Right forelimb (tissue), 1 donor: ENCODE measurements around the gene C19orf53.
"Not testable (repeated sequence)": the region's sequence is repeated elsewhere in the genome, so short reads cannot be mapped to it uniquely, and the experiment has no call there.

Experiments used
- DNase-seq: peaks from one replicate; pipeline ENCODE4 v3.0.0-alpha.2; 2018

Gene C19orf53

DNA sequence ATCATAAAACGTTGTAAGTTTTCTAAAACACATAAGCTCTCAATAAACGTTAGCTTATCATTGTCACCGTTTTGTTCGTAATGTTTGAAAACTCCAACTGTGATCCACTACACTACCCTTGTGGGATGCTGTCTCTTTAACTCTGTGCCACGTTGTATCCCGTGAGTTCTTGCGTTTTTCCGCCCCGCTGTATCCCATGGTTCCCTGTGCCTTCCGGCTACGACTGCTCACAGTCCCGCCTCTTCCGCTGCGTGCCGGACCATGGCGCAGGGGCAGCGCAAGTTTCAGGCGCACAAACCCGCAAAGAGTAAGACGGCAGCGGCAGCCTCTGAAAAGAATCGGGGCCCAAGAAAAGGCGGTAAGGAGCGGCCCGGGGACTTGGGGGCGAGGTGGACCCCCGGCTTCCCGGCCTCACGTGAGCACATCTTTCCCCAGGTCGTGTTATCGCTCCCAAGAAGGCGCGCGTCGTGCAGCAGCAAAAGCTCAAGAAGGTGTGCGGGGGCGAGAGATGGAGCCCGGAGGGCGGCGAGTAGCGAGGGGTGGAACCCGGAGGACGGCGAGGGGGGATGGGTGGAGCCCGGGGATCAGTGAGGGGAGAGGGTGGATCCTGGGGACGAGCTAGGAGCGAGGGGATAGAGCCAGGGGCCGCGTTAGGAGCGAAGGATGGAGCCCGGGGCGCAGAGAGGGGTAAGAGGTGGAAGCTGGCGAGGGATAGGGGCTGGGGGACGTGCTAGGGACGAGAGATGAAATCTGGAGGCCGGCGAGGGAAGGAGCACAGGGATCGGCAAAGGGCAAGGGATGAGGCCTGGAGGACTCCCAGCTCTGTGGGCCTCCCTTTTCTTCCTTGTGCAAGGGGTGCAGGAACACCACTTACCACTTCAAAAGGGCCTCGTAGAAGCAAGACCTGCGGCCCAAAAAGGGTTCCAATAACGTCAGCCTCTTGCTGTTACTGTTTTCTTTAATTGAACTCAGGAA is at the start of gene C19orf53:
TSS of gene C19orf53 (plus strand) at position 240 of the 975 bp plus-strand sequence. CDS start at position 262, 22 bp downstream.
- peak; percentile 93 for DNase-seq

DNA sequence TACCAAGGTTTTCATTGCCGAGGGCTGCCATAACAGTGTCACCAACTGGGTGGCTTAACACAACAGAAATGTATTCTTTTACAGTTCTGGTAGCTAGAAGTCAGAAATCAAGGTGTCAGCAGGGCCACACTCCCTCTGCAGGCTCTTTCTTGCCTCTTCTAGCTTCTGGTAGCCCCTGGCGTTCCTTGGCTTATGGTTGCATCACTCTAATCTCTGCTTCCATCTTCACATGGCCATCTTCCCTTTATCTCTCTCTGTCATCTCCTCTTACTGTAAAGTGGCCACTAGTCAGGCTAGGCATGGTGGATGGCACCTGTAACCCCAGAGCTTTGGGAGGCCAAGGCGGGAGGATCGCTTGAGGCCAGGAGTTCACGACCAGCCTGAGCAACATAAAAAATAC is 47.9 kb upstream of the C19orf53 start:
- no peak for DNase-seq

DNA sequence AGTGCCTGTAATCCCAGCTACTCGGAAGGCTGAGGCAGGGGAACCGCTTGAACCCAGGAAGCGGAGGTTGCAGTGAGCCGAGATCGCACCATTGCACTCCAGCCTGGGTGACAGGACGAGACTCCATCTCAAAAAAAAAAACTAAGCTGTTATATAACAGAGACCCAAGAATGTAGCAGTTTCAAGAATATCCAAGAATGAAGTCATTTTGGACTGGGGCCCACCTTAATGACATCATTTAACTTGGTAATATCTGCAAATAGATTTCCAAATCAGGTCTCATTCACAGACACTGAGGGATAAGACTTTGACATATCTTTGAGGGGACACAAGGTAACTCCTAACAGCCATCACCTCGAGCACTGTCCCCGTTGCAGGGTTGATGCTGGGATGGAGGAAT is 46.5 kb upstream of the C19orf53 start:
- no peak for DNase-seq

DNA sequence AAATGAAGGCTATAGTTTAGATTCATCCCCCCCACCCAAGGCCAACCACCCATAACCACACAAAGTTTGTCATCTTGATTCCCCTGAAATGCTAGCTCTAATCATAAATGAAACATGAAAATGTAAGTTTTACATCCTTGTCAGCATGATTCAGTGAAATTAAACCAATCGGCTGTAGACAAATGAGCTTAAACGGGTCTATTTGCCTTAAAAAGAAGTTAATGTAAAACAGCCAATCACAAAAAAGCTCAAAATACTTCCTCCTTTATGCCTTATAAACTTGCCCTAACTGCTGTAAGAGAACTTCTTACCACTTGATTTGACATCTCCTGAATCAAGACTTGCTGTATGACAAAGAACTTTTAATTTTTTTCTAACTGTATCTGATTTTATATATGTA is 44.4 kb upstream of the C19orf53 start:
- no peak for DNase-seq

DNA sequence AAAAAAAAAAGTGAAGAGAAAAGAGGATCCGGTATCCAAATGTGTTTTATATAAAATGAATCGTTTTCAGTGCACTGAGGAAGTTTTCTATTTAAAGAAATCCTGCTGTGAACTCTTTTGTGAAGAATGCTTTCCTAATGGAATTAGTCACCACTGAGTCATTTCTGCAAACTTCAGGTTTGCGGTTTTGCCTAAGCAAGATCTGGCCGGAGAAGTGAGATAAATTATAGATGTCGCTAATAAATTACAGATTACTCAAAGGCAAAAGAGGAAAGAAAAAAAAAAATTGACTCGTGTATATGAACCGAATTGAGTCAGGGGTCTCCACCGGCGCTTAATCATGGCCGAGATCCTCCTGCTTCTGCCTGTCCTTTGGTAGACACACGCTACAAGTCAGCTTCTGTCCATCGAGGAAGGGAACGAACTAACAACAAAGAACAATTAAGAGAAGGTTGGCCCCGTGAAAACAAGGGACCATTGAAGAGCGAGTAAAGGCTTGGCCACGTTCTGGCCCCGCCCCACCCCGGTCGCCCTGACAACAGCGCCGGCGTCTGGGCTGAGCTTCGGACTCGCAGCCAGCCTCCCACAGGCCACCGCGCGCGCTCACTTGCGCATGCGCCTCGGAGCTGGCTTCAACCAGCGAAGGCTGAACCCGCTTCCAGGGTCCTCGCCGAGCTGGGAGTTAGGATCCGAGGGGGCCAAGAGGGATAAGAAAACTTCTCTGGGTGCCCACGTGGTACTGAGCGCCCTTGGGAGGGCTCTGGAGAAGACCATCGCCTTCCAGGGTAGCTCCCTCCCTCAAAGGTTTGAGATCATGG is 42.9 kb upstream of the C19orf53 start:
- DNase-seq: peak; percentile 96

DNA sequence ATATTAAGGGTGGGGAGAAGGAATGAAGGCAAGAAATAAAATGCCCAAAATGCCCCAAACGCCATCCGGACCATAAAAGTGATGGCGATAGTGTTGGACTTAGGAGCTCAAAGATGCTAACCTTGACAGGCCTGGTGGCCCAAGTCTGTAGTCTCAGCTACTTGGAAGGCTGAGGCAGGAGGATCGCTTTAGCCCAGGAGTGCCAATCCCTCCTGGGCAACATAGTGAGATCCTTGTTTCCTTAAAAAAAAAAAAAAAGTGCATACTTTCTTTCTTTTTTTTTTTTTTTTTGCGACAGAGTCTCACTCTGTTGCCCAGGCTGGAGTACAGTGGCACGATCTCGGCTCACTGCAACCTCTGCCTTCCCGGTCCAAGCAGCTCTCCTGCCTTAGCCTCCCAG is 41.9 kb upstream of the C19orf53 start:
- DNase-seq: no peak

DNA sequence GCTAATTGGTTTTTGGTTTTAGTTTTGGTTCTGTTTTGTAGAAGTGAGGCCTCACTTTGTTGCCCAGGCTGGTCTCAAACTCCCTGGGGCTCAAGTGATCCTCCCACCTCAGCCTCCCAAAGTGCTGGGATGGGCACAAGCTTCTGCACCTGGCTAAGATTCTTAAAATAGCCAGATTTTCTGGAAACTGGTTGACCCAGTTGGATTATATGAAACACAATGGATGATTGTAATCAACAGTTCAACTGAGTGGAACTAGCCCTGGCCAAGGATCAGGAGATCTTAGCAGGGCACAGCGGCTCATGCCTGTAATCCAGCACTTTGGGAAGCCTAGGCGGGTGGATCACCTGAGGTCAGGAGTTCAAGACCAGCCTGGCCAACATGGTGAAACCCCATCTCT is 39.5 kb upstream of the C19orf53 start:
- no peak for DNase-seq

DNA sequence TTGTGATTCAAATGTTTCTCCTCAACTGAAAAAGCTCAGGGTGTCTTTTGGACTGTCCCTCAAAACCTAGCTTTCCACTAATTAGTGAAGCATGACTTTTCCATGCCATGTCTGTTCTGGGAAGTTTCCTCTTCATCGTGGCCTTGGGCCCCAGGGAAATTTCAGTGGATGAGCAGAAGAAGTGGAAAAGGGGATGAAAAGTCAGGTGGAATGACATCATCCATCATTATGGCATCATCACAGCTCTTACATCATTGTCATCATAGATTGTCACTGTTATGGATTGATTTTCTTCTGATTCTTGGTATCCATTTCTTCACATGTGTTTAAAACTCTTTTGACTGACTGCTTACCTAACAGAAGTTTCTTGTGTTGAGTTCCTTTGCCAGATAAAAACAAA is 36.2 kb upstream of the C19orf53 start:
- DNase-seq: no peak

DNA sequence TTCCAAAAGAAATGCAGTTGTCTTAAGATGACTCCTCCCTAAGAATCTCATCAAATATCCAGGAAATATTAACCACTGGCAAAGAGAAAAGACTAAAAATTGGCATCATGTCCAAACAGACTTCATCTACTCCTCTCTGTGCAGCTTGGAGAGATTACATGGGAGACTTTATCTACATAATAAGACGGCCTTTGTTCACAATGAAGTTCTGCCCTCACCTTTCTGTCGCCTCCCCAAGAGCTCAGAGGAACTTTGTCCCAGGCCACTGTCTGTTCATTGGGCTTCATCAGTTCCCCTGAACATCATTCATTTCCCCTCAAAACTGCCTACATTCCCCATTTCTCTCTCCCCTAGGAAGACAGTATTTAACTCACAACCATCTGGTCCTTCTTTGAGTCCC is 32.4 kb upstream of the C19orf53 start:
- DNase-seq: no peak

DNA sequence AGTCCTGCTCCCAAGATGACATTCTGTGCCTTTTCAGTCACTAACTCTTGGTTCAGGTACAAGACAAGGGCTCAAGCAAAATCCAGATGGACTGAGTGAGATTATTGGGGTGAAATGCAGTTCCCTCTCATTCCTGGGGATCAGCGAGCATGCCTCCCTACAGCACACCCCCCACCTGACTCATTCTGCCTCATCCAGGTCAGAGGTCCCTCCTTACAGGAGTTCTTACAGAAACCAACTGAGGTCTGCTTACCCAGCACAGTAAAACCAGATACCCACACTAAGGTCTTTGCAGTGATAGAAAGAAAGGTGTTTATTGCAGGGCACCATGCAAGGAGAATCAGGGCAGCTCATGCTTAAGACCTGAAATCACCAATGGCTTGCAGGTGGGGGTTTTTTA is 31.5 kb upstream of the C19orf53 start:
- DNase-seq: no peak

DNA sequence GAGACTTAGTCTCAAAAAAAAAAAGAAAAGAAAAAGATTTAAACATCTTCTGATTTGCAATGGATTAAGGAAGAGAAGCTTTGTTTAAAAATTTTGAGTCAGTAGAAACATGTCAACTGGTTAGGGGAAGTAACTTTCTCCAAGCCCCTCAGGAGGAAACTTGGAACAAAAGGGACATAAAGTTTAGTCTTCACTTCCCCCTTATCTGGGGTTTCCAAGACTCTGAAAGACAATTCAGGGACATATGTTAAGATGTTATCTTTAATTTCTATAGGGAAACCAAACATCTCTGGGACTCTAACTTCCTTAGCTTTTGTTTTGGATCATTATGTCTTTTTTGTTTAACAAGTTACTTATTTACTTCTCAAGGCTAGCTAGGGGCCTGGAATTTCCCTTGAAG is 30.1 kb upstream of the C19orf53 start:
- DNase-seq: no peak

DNA sequence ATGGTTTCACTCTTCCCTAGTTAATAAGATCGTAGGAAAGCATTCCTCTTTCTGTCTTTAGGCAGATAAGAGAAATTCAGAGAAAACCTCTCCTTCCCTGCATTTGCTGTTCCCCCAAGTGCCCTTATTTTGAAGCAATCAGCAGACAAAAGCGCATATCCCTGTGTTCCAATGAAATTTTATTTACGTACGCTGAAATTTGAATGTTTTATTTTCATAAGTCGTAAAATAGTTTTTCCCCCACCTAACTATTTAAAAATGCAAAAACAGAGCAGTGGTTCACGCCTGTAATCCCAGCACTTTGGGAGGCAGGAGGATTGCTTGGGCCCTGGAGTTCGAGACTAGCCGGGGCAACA is 27.2 kb upstream of the C19orf53 start:
- DNase-seq: no peak

DNA sequence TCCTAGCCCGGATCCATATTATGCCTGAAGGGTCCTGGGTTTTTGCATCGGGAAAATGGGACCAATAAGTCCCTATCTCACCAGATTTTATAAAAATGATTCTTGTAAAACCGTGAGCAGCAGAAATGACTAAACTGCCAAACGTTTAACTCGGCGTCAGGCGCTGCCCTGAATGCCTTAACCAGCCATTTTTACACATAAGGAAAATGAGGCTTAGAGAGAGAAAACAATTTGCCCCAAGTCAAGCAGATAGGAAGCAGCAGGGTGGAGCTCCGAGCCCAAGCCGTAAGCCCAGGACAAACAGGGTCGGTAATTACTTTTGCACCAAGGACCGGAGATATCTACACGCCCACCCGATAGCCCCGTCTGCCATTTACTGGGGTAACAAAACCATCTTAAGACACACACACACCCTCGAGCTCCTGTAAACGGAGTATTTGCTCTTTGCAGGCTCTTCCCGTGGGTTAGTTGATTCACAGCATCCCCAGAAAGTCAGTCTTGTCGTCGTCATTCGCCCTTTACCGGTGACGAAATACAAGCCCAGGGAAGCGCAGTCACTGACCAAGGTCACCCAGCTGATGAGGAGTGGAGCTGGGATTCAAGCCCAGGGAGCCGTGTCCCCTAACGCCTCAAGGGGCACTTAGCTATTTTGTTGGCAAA is 26.0 kb upstream of the C19orf53 start:
- DNase-seq: no peak

DNA sequence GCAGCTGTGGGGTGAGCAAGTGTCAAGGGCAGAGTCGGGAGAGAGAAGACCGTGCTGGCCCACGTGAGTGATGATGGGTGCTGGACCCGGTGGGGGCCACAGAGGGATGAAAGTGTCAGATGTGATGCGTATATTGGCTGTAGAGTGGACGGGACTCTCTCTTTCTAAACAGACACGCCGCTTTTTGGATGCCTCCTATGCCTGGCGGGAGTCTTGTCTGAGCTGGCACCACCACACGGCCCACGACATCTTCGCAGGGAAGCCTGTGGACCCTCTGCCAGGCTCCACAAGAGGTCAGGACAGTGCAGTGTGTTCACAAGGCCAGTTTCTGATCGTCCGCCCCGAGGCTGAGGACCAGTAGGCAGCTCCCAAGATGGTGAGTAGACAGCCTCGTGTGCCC is 22.8 kb upstream of the C19orf53 start:
- DNase-seq: no peak

DNA sequence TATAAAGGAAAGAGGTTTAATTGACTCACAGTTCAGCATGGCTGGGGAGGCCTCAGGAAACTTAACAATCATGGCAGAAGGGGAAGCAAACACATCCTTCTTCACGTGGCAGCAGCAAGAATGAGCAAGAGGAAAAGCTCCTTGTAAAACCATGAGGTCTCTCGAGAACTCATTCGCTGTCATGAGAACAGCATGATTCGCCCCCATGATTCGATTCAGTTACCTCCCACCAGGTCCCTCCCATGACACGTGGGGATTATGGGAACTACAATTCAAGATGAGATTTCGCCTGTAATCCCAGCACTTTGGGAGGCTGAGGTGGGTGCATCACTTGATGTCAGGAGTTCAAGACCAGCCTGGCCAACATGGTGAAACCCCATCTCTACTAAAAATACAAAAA is 20.6 kb upstream of the C19orf53 start:
- not testable (repeated sequence) for DNase-seq

DNA sequence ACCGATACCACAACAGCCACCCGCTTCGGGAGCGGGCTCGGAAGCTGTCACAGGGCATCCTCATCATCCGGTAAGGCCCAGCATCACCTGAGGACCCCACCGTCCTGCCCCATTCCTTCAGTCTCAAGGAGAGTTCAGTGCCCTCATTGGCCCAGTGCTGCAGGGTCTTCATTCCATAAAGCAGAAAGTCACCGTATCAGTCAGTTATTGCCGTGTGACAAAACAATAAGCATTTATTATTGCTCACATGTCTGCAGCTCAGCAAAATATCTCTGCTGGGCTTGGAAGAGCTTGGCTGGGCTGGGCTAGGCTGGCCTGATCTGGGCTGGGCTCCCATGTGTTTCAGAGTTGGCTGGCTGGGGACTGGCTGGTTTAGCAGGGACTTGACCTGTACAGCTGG is 18.0 kb upstream of the C19orf53 start:
- DNase-seq: no peak

DNA sequence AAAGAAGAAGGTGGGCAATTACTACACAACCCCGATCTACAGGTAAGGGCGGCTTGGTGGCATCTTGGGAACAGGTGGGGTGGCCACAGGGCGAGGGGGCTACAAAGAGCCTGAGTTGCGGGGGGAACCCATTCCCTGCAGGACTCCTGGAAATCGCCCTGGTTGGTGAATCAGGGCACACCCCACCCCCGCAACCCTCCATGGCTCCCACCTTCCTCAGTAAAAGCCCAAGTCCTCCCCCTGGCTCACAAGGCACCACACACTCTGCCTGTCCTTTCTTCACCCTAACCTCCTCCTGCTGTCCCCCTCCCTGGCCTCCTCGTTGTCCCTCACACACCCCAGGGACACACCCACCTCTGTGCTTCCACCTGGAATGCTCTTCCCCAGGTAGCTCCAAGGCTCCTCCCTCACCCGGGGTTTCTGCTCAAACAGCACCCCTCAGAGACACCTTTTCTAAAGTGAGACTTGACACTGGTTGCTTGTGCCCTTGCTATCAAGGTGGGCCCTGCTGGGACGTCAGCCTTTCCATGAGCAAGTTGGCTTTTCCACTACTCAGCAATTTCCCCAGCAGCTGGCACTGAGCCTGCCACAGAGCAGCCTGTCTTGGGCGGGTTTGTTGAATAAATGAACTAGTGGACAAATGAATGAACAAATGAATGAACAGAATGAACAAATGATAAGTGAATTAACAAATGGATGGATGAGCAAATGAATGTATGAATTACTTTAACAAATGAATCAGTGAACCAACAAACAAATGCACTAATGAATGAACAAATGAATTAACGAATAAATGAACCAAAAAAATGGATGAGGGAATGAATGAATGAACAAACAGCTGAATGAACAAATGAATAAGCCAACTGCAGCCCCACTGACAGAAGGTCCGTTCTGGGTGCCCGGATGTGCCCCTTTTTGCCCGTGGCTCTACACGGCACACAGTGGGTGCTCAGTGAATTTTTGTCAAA is 16.2 kb upstream of the C19orf53 start:
- DNase-seq: no peak

DNA sequence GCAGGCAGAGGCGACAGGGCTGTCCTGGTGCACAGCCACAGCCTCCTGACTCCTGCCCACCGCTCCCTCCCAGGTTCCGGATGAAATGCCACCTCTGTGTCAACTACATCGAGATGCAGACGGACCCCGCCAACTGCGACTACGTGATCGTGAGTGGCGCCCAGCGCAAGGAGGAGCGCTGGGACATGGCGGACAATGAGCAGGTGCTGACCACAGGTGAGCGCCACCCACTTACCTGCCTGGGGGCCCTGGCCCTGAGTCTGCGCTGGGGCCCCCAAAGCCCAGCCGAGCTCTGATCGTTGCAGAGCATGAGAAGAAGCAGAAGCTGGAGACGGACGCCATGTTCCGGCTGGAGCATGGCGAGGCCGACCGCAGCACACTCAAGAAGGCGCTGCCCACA is 15.5 kb upstream of the C19orf53 start:
- DNase-seq: no peak

DNA sequence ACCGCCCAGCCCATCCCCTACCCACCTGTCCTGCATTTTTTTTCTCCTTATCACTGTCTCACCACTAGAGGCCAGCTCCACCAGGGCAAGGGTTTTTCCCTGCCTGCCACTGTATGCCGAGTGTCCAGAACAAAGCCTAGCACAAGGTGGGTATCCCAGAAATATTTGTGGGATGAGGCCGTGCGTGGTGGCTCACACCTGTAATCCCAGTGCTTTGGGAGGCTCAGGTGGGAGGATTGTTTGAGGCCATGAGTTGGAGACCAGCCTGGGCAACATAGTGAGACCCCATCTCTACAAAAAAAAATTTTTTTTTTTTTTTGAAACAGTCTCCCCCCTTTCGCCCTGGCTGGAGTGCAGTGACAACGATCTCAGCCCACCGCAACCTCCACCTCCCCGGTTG is 12.8 kb upstream of the C19orf53 start:
- DNase-seq: no peak

DNA sequence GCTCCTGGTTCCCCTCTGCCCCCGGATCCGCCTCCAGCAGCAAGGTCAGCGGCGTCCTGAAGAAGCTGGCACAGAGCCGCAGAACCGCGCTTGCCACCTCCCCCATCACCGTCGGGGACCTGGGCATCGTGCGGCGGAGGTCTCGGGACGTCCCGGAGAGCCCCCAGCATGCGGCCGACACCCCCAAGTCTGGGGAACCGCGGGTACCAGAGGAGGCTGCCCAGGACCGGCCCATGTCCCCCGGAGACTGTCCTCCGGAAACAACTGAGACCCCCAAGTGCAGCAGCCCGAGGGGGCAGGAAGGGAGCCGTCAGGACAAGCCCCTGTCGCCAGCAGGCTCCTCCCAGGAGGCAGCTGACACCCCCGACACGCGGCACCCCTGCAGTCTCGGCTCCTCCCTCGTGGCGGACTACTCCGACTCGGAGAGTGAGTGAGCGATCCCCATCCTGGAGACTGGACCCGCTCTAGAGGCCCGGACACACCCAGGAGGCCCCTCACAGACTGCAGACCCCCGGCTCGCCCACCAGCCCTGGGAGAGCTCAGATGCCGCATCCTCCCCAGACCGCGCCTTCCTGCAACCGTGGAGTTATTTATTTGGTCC is 11.5 kb upstream of the C19orf53 start:
- DNase-seq: no peak

DNA sequence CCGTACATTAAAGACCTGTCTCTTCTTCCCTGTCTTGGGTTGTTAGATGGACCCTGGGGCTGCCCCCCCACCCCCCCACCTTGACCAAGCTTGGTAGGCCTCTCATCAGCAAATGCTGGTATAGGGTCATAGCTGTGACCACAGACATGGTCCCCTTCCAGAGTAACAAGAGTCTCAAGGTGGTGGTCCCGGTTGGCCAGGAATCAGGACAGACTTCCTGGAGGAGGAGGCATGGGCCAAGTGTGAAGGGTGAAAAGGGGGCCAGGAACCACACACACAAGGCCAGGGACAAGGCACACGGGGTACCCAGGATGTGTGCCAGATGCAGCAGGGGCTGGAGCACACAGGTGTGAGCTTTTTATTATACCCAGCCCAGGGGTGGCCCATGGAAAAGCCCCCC is 11.0 kb upstream of the C19orf53 start:
- DNase-seq: no peak
